Prostate gland (tissue), 2 donors: Measurements from ENCODE around the gene RPL18A.

Experiments
- POLR2AphosphoS5 ChIP-seq: sonication (generic); formaldehyde crosslinking; IDR thresholded peaks from one replicate; pipeline ENCODE4 v1.6.1; 2017; ENCODE audit warnings: antibody characterized with exemption
- TF ChIP-seq, protein P1 (sequence below), 4 experiments: fragments of 200-600 bp in 2 of 4; fragments of 450-650 bp in 2 of 4; sonication (generic) in 2 of 4; IDR thresholded peaks; 1 replicate in 3 of 4; 2 replicates in 1 of 4; pipeline ENCODE4 v1.5.1; 2016 to 2019; ENCODE audit warnings: antibody characterized with exemption in 4 of 4, mild to moderate bottlenecking in 2 of 4, moderate library complexity in 2 of 4

DNA sequence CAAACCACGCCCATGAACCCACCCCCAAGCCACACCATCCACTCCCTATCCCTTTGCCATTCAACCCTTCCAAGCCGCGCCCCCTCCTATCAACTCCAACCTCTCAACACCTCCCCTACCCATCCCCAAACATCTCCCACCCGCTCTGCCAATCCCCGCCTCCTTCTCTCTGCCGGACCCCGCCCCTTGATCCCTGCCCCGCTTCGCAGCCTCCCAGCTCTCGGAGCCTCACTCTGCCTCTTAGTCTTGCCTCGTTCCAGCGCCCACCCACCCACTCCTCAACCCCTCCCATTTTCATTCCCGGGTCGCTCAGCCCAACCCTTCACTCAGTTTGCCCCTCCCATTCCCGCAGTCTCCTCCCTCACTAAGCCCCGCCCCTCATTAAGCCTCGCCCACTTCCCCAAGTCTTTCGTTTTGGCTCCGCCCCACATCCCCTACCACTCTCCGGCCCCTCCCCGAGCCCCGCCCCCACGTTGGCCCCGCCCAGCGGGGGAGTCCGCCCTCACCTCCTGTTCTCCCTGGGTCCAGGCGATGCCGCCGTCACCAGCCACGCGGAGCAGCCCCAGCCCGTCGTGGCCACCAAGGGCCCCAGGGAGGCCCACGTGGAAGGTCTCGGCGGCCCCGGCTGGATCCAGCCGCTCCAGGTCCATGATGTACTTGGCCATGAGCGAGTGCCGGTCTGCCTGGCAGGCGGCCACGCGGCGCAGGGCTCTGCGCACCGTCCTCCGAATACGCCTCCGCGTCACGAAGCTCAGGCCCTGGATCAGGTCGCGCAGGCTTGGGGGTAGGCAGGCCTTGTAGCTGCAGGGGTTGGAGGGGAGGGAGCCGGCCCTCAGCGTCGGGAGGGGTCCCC lies 17.7 kb upstream of the RPL18A start:
- TF ChIP-seq, protein P1, sequence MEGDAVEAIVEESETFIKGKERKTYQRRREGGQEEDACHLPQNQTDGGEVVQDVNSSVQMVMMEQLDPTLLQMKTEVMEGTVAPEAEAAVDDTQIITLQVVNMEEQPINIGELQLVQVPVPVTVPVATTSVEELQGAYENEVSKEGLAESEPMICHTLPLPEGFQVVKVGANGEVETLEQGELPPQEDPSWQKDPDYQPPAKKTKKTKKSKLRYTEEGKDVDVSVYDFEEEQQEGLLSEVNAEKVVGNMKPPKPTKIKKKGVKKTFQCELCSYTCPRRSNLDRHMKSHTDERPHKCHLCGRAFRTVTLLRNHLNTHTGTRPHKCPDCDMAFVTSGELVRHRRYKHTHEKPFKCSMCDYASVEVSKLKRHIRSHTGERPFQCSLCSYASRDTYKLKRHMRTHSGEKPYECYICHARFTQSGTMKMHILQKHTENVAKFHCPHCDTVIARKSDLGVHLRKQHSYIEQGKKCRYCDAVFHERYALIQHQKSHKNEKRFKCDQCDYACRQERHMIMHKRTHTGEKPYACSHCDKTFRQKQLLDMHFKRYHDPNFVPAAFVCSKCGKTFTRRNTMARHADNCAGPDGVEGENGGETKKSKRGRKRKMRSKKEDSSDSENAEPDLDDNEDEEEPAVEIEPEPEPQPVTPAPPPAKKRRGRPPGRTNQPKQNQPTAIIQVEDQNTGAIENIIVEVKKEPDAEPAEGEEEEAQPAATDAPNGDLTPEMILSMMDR (IDR thresholded peaks at IDR 0.05) = no peak
- peak; percentile 35 for TF ChIP-seq POLR2AphosphoS5
